WTC11 (cell line): Measurements from ENCODE around the gene KCTD16.

Experiments used
- CREB1 ChIP-seq: sonication (generic); formaldehyde crosslinking; IDR thresholded peaks from 2 replicates; pipeline ENCODE4 v1.8.0; 2023; ENCODE audit warnings: mild to moderate bottlenecking, missing genetic modification reagents
- FOXP1 ChIP-seq: sonication (generic); formaldehyde crosslinking; IDR thresholded peaks from 2 replicates; pipeline ENCODE4 v1.8.0; 2022; ENCODE audit warnings: missing genetic modification reagents, mild to moderate bottlenecking, moderate library complexity, borderline replicate concordance
- GRHL2 ChIP-seq: fragments of 250-450 bp; sonication (Bioruptor Pico); IDR thresholded peaks from 2 replicates; pipeline ENCODE4 v1.8.0; 2022; ENCODE audit warnings: mild to moderate bottlenecking, moderate library complexity; ENCODE audit not compliant: insufficient replicate concordance, severe bottlenecking
- NR2C2 ChIP-seq: sonication (generic); formaldehyde crosslinking; IDR thresholded peaks from 2 replicates; pipeline ENCODE4 v1.8.0; 2022; ENCODE audit warnings: mild to moderate bottlenecking, missing genetic modification reagents
- RELA ChIP-seq: sonication (generic); formaldehyde crosslinking; IDR thresholded peaks from 2 replicates; pipeline ENCODE4 v1.8.1; 2022; ENCODE audit warnings: missing genetic modification reagents, mild to moderate bottlenecking, borderline replicate concordance
- SMAD4 ChIP-seq: sonication (generic); formaldehyde crosslinking; IDR thresholded peaks from 2 replicates; pipeline ENCODE4 v1.8.0; 2022; ENCODE audit warnings: mild to moderate bottlenecking, missing genetic modification reagents
- TEAD4 ChIP-seq: sonication (generic); formaldehyde crosslinking; IDR thresholded peaks from 2 replicates; pipeline ENCODE4 v1.8.0; 2022; ENCODE audit warnings: mild to moderate bottlenecking, missing genetic modification reagents
- TP53 ChIP-seq: sonication (generic); formaldehyde crosslinking; IDR thresholded peaks from 2 replicates; pipeline ENCODE4 v1.8.1; 2023; ENCODE audit warnings: mild to moderate bottlenecking, missing genetic modification reagents
- ZNF138 ChIP-seq: sonication (generic); formaldehyde crosslinking; conservative IDR thresholded peaks from 2 replicates; pipeline ENCODE4 v1.8.1; 2022; ENCODE audit warnings: mild to moderate bottlenecking, moderate library complexity, missing genetic modification reagents
- TF ChIP-seq, protein P1 (sequence below): fragments of 200-600 bp; IDR thresholded peaks from 2 replicates; pipeline ENCODE4 v1.8.0; 2022; ENCODE audit warnings: antibody characterized with exemption
- TF ChIP-seq, protein P2 (sequence below): sonication (generic); formaldehyde crosslinking; IDR thresholded peaks from 2 replicates; pipeline ENCODE4 v1.8.1; 2023; ENCODE audit warnings: mild to moderate bottlenecking, missing genetic modification reagents, moderate library complexity
- TF ChIP-seq, protein P3 (sequence below): sonication (generic); formaldehyde crosslinking; conservative IDR thresholded peaks from 2 replicates; pipeline ENCODE4 v1.8.1; 2023; ENCODE audit warnings: mild to moderate bottlenecking, low read depth, missing genetic modification reagents, moderate library complexity
- TF ChIP-seq, protein P4 (sequence below): sonication (generic); formaldehyde crosslinking; IDR thresholded peaks from 2 replicates; pipeline ENCODE4 v1.8.0; 2022; ENCODE audit warnings: mild to moderate bottlenecking, missing genetic modification reagents
- TF ChIP-seq, protein P5 (sequence below): sonication (generic); formaldehyde crosslinking; IDR thresholded peaks from 2 replicates; pipeline ENCODE4 v1.8.0; 2022; ENCODE audit warnings: mild to moderate bottlenecking, missing genetic modification reagents

DNA sequence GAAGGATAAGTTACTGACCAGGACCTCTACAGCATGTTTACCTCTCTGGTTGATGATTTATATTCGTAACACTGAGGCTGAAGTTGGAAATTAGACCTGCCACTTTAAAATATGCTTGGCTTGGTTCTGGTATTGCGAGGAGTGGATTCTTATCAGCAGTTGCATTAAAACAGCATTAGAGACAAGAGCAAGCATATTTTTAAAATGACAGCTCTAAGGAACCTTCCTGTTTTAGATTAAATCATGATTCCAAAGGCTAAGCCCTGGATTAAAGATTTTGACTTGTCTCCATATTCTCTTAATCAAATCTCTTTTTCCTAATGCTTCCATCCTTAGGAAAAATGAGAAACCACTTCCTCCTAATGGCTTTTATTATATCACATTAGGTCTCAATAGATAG, 277.8 kb downstream of the KCTD16 start:
- TF ChIP-seq, protein P1, sequence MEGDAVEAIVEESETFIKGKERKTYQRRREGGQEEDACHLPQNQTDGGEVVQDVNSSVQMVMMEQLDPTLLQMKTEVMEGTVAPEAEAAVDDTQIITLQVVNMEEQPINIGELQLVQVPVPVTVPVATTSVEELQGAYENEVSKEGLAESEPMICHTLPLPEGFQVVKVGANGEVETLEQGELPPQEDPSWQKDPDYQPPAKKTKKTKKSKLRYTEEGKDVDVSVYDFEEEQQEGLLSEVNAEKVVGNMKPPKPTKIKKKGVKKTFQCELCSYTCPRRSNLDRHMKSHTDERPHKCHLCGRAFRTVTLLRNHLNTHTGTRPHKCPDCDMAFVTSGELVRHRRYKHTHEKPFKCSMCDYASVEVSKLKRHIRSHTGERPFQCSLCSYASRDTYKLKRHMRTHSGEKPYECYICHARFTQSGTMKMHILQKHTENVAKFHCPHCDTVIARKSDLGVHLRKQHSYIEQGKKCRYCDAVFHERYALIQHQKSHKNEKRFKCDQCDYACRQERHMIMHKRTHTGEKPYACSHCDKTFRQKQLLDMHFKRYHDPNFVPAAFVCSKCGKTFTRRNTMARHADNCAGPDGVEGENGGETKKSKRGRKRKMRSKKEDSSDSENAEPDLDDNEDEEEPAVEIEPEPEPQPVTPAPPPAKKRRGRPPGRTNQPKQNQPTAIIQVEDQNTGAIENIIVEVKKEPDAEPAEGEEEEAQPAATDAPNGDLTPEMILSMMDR, result no peak
- TF ChIP-seq TEAD4 (CRISPR knock-in tag) (no peak), SMAD4 (CRISPR knock-in tag) (no peak), RELA (CRISPR knock-in tag) (no peak), GRHL2 (CRISPR knock-in tag) (no peak), NR2C2 (CRISPR knock-in tag) (no peak), CREB1 (CRISPR knock-in tag) (no peak), ZNF138 (CRISPR knock-in tag) (no peak), FOXP1 (CRISPR knock-in tag) (no peak), TP53 (CRISPR knock-in tag) (no peak)
- TF ChIP-seq, protein P2, sequence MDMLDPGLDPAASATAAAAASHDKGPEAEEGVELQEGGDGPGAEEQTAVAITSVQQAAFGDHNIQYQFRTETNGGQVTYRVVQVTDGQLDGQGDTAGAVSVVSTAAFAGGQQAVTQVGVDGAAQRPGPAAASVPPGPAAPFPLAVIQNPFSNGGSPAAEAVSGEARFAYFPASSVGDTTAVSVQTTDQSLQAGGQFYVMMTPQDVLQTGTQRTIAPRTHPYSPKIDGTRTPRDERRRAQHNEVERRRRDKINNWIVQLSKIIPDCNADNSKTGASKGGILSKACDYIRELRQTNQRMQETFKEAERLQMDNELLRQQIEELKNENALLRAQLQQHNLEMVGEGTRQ (CRISPR knock-in tag), result no peak
- TF ChIP-seq, protein P3, sequence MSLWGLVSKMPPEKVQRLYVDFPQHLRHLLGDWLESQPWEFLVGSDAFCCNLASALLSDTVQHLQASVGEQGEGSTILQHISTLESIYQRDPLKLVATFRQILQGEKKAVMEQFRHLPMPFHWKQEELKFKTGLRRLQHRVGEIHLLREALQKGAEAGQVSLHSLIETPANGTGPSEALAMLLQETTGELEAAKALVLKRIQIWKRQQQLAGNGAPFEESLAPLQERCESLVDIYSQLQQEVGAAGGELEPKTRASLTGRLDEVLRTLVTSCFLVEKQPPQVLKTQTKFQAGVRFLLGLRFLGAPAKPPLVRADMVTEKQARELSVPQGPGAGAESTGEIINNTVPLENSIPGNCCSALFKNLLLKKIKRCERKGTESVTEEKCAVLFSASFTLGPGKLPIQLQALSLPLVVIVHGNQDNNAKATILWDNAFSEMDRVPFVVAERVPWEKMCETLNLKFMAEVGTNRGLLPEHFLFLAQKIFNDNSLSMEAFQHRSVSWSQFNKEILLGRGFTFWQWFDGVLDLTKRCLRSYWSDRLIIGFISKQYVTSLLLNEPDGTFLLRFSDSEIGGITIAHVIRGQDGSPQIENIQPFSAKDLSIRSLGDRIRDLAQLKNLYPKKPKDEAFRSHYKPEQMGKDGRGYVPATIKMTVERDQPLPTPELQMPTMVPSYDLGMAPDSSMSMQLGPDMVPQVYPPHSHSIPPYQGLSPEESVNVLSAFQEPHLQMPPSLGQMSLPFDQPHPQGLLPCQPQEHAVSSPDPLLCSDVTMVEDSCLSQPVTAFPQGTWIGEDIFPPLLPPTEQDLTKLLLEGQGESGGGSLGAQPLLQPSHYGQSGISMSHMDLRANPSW (CRISPR knock-in tag), result no peak
- TF ChIP-seq, protein P4, sequence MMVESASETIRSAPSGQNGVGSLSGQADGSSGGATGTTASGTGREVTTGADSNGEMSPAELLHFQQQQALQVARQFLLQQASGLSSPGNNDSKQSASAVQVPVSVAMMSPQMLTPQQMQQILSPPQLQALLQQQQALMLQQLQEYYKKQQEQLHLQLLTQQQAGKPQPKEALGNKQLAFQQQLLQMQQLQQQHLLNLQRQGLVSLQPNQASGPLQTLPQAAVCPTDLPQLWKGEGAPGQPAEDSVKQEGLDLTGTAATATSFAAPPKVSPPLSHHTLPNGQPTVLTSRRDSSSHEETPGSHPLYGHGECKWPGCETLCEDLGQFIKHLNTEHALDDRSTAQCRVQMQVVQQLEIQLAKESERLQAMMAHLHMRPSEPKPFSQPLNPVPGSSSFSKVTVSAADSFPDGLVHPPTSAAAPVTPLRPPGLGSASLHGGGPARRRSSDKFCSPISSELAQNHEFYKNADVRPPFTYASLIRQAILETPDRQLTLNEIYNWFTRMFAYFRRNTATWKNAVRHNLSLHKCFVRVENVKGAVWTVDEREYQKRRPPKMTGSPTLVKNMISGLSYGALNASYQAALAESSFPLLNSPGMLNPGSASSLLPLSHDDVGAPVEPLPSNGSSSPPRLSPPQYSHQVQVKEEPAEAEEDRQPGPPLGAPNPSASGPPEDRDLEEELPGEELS, result no peak
- TF ChIP-seq, protein P5, sequence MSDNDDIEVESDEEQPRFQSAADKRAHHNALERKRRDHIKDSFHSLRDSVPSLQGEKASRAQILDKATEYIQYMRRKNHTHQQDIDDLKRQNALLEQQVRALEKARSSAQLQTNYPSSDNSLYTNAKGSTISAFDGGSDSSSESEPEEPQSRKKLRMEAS (CRISPR knock-in tag), result no peak
